Panc1 (cell line): ENCODE results near the gene CHST14. TPM values are rescaled to one million over a fixed set of nuclear protein-coding genes. Genes with fewer than 3 reads are reported as not detected.

Experiments
- ATAC-seq: fragments of 200-7000 bp; cut with Tn5 transposase; 2 replicates; pipeline ENCODE4 v1.9.1; 2020; ENCODE audit warnings: mild to moderate bottlenecking, moderate library complexity
- BruUV-seq: library from RNA; stranded (reverse); fragments of 400-500 nt; replicated peaks from 2 replicates; lab custom pipeline; 2021; lab: Mats Ljungman, UMichigan
- CTCF ChIA-PET: fragments of 300-600 bp; sonication (Branson Sonifier 250); formaldehyde crosslinking; loops from one replicate; lab custom pipeline; 2022; ENCODE audit warnings: antibody characterized with exemption; lab: Charles Lee
- POLR2A ChIA-PET: fragments of 300-600 bp; sonication (Branson Sonifier 250); formaldehyde crosslinking; loops from one replicate; lab custom pipeline; 2022; ENCODE audit warnings: antibody characterized with exemption; lab: Charles Lee
- DNase-seq: peaks from one replicate; pipeline ENCODE4 v3.0.0-alpha.2; 2010; ENCODE audit warnings: low read depth, low spot score
- H3K27ac ChIP-seq: 2 replicates; pipeline ENCODE4 v1.5.1; 2011; ENCODE audit warnings: mild to moderate bottlenecking, low read length, inconsistent platforms
- H3K27me3 ChIP-seq: fragments of 200-500 bp; sonication (Bioruptor generic); 2 replicates; pipeline ENCODE4 v1.6.0; 2014; ENCODE audit warnings: low read length, inconsistent platforms; ENCODE audit not compliant: control insufficient read depth, insufficient read depth
- H3K36me3 ChIP-seq: fragments of 200-500 bp; sonication (Bioruptor generic); 2 replicates; pipeline ENCODE4 v1.5.1; 2014; ENCODE audit warnings: inconsistent platforms, mild to moderate bottlenecking, low read length, moderate library complexity; ENCODE audit not compliant: control insufficient read depth, insufficient read depth
- H3K4me1 ChIP-seq: 2 replicates; pipeline ENCODE4 v1.5.1; 2011; ENCODE audit warnings: inconsistent platforms, mild to moderate bottlenecking, low read length, moderate library complexity; ENCODE audit not compliant: control insufficient read depth, insufficient read depth
- H3K4me3 ChIP-seq, 2 experiments: 2 replicates each; pipeline ENCODE4 v1.5.1; 2011 to 2012; ENCODE audit warnings: low read depth in 2 of 2, low read length in 2 of 2, mild to moderate bottlenecking in 2 of 2, inconsistent platforms in 1 of 2, moderate library complexity in 1 of 2
- H3K9me3 ChIP-seq: fragments of 200-500 bp; sonication (Bioruptor generic); 2 replicates; pipeline ENCODE4 v1.5.1; 2014; ENCODE audit warnings: low read depth, mild to moderate bottlenecking, inconsistent platforms, low read length, moderate library complexity; ENCODE audit not compliant: control insufficient read depth, insufficient read depth
- CTCF ChIP-seq: fragments of 450-650 bp; IDR thresholded peaks from 2 replicates; pipeline ENCODE4 v1.5.1; 2017; ENCODE audit warnings: mild to moderate bottlenecking
- POLR2AphosphoS5 ChIP-seq: IDR thresholded peaks from 2 replicates; pipeline ENCODE4 v1.6.1; 2012; ENCODE audit warnings: mild to moderate bottlenecking, low read depth, low read length, moderate library complexity
- SIN3A ChIP-seq: IDR thresholded peaks from 2 replicates; pipeline ENCODE4 v1.6.1; 2012; ENCODE audit warnings: low read depth, mild to moderate bottlenecking, low read length, moderate library complexity, borderline replicate concordance; ENCODE audit not compliant: insufficient read depth
- TCF7L2 ChIP-seq: IDR thresholded peaks from 2 replicates; pipeline ENCODE4 v1.6.1; 2011; ENCODE audit warnings: mild to moderate bottlenecking, low read depth, low read length, inconsistent platforms
- in situ Hi-C: cut with HindIII; loops from 2 replicates; pipeline ENCODE4 v1.10.0; 2016; ENCODE audit warnings: low sequenced_read_pairs, low pct_unique_long_range_greater_than_20kb
- intact Hi-C: fragments of 100-400 bp; cut with micrococcal nuclease; formaldehyde crosslinking; loops from one replicate; pipeline ENCODE4 v1.10.0; 2022; ENCODE audit not compliant: unreplicated experiment
- total RNA-seq: library from RNA; stranded (reverse); gene quantifications from one replicate; pipeline ENCODE4 v1.2.1, GENCODE V29; 2021; ENCODE audit not compliant: unreplicated experiment
- TF ChIP-seq, protein P1 (sequence below), 2 experiments: IDR thresholded peaks; 2 replicates each; pipeline ENCODE4 v1.6.1; 2011 to 2012; ENCODE audit warnings: low read depth in 2 of 2, control low read depth in 1 of 2, low read length in 1 of 2, mild to moderate bottlenecking in 1 of 2, moderate library complexity in 1 of 2; ENCODE audit not compliant: insufficient read depth in 1 of 2

The CHST14 gene
- total RNA-seq, 1 experiment from 2014 or later = 42.4 TPM

DNA sequence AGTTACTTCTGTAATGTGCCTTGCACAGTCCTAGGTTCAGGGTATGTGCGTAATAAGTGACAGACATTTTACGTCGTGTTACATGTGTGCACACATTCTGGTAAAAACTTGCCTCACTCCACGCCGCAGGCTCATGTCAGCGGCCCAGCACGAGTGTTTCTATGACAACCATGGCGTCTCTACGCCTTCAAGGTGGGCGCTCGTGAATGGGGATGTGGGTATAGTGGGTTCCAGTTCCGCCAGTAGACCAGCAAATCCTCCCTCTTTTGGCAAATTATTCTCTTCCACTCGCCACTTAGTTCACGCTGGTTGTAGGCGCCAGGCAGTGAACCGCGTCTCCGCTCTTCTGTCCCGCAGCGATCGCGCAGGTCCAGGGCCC, 40.3 kb downstream of the CHST14 start:
- Histone ChIP-seq H3K4me3 (peak overlapping the region; percentile 51 to 61), H3K9me3 (no peaks in the 10 kb centered on the region), H3K4me1 (peaks cover 19% of the 10 kb centered on the region), H3K27me3 (no peaks in the 10 kb centered on the region), H3K36me3 (no peaks in the 10 kb centered on the region), H3K27ac (peak overlapping the region; percentile 71)
- BruUV-seq = no TSS peak
- ATAC-seq (no peak), DNase-seq (no peak)
- TF ChIP-seq POLR2AphosphoS5 (no peak), CTCF (no peak), SIN3A (no peak), TCF7L2 (no peak)
- TF ChIP-seq, protein P1, sequence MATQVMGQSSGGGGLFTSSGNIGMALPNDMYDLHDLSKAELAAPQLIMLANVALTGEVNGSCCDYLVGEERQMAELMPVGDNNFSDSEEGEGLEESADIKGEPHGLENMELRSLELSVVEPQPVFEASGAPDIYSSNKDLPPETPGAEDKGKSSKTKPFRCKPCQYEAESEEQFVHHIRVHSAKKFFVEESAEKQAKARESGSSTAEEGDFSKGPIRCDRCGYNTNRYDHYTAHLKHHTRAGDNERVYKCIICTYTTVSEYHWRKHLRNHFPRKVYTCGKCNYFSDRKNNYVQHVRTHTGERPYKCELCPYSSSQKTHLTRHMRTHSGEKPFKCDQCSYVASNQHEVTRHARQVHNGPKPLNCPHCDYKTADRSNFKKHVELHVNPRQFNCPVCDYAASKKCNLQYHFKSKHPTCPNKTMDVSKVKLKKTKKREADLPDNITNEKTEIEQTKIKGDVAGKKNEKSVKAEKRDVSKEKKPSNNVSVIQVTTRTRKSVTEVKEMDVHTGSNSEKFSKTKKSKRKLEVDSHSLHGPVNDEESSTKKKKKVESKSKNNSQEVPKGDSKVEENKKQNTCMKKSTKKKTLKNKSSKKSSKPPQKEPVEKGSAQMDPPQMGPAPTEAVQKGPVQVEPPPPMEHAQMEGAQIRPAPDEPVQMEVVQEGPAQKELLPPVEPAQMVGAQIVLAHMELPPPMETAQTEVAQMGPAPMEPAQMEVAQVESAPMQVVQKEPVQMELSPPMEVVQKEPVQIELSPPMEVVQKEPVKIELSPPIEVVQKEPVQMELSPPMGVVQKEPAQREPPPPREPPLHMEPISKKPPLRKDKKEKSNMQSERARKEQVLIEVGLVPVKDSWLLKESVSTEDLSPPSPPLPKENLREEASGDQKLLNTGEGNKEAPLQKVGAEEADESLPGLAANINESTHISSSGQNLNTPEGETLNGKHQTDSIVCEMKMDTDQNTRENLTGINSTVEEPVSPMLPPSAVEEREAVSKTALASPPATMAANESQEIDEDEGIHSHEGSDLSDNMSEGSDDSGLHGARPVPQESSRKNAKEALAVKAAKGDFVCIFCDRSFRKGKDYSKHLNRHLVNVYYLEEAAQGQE (IDR thresholded peaks at IDR 0.05; ENCODE audit: insufficient read depth in 1 of 2, low read depth in 2 of 2, low read length in 1 of 2) = no peak
- in situ Hi-C loops = no loop called here
- POLR2A ChIA-PET = no interaction called here
- intact Hi-C loops = no loop called here
- CTCF ChIA-PET = no interaction called here

- intact Hi-C loops (no loop called here), in situ Hi-C loops (no loop called here)
- no peak for DNase-seq
- Histone ChIP-seq H3K27ac (peak overlapping the region; percentile 71), H3K4me1 (peaks cover 16% of the 10 kb centered on the region), H3K4me3 (peak overlapping the region; percentile 51 to 61), H3K27me3 (no peaks in the 10 kb centered on the region), H3K9me3 (no peaks in the 10 kb centered on the region), H3K36me3 (no peaks in the 10 kb centered on the region)
- CTCF ChIA-PET = interaction anchor here (0.6 kb wide), 1 partner anchor 10 kb away, joined by 11 read pairs; no protein-coding TSS in a partner anchor
- no TSS peak for BruUV-seq
- TF ChIP-seq SIN3A (no peak), POLR2AphosphoS5 (no peak; the same call in 1 of the 2 replicates), TCF7L2 (no peak), CTCF (no peak)
- TF ChIP-seq, protein P1 (IDR thresholded peaks at IDR 0.05; ENCODE audit: insufficient read depth in 1 of 2, low read depth in 2 of 2, low read length in 1 of 2) = no peak
- POLR2A ChIA-PET = no interaction called here
- peak; percentile 82 for ATAC-seq
Observed at GRCh38 chr15:40511472-40512133, 40.8 kb downstream of the CHST14 start.
